ENCODE data around the gene RACK1.
"Not testable (repeated sequence)": the region's sequence is repeated elsewhere in the genome, so short reads cannot be mapped to it uniquely, and the experiment has no call there.

- TF ChIP-seq EZH2 (IDR thresholded peaks at IDR 0.05); POLR2AphosphoS5 (IDR thresholded peaks at IDR 0.05; ENCODE audit: borderline replicate concordance, low read depth, low read length); FOXP2 (optimal IDR thresholded peaks at IDR 0.05; ENCODE audit: control extremely low read depth, extremely low read length, insufficient read depth): not testable (repeated sequence)
Measured at GRCh38 chr5:181282415-181282814, 38.7 kb upstream of the RACK1 start.
